Liver (tissue), 9 donors: ENCODE measurements around the gene DLG4. TPM values are rescaled to one million over a fixed set of nuclear protein-coding genes. Genes with fewer than 3 reads are reported as not detected.

Experiments
- DNase-seq: peaks from one replicate; pipeline ENCODE4 v3.0.0-alpha.2; 2017; ENCODE audit warnings: low spot score
- H3K27ac ChIP-seq, 2 donors: one replicate each; pipeline ENCODE4 v1.7.0; 2013; ENCODE audit warnings: inconsistent platforms in 2 of 2, low read length in 2 of 2, control low read depth in 1 of 2, low read depth in 1 of 2, mild to moderate bottlenecking in 1 of 2
- H3K27me3 ChIP-seq, 4 donors: one replicate each; pipeline versions ENCODE4 v1.6.1 to v1.7.0; 2013; ENCODE audit warnings: low read length in 3 of 4, inconsistent platforms in 1 of 4, mild to moderate bottlenecking in 1 of 4, moderate library complexity in 1 of 4; ENCODE audit not compliant: control insufficient read depth in 4 of 4, insufficient read depth in 4 of 4
- H3K36me3 ChIP-seq, 4 donors: one replicate each; pipeline versions ENCODE4 v1.6.1 to v1.7.0; 2013; ENCODE audit warnings: low read length in 3 of 4, mild to moderate bottlenecking in 3 of 4, low read depth in 1 of 4, moderate library complexity in 1 of 4; ENCODE audit not compliant: control insufficient read depth in 4 of 4, insufficient read depth in 3 of 4
- H3K4me1 ChIP-seq, 4 donors: one replicate each; pipeline versions ENCODE4 v1.6.1 to v1.7.0; 2013; ENCODE audit warnings: low read length in 3 of 4, mild to moderate bottlenecking in 3 of 4, moderate library complexity in 1 of 4; ENCODE audit not compliant: control insufficient read depth in 4 of 4, insufficient read depth in 4 of 4
- H3K4me3 ChIP-seq, 3 donors: one replicate each; pipeline versions ENCODE4 v1.6.1 to v1.7.0; 2013; ENCODE audit warnings: low read length in 3 of 3, control low read depth in 1 of 3, low read depth in 1 of 3, mild to moderate bottlenecking in 1 of 3
- H3K9ac ChIP-seq, 2 donors: one replicate each; pipeline ENCODE4 v1.7.0; 2013; ENCODE audit warnings: low read length in 2 of 2, mild to moderate bottlenecking in 2 of 2, moderate library complexity in 2 of 2, control low read depth in 1 of 2, low read depth in 1 of 2
- H3K9me3 ChIP-seq, 4 donors: one replicate each; pipeline versions ENCODE4 v1.6.1 to v1.7.0; 2013; ENCODE audit warnings: low read length in 3 of 4; ENCODE audit not compliant: control insufficient read depth in 4 of 4
- ATF3 ChIP-seq: IDR thresholded peaks from 2 replicates; pipeline ENCODE4 v1.6.1; 2016; ENCODE audit warnings: antibody characterized with exemption
- CTCF ChIP-seq: fragments of 150-350 bp; IDR thresholded peaks from 2 replicates; pipeline ENCODE4 v1.5.1; 2017; ENCODE audit warnings: improper control_type of control experiment, low read depth, low read length; ENCODE audit not compliant: missing input control
- EGR1 ChIP-seq, 2 donors: IDR thresholded peaks; 2 replicates each; pipeline ENCODE4 v1.6.1; 2016 to 2018; ENCODE audit warnings: antibody characterized with exemption in 2 of 2, low read depth in 2 of 2
- FOXA1 ChIP-seq: IDR thresholded peaks from 2 replicates; pipeline ENCODE4 v1.6.1; 2016; ENCODE audit warnings: antibody characterized with exemption
- FOXA2 ChIP-seq: IDR thresholded peaks from 2 replicates; pipeline ENCODE4 v1.6.1; 2016; ENCODE audit warnings: antibody characterized with exemption
- GABPA ChIP-seq, 2 donors: IDR thresholded peaks in 1 of 2; conservative IDR thresholded peaks in 1 of 2; 2 replicates each; pipeline ENCODE4 v1.6.1; 2016; ENCODE audit warnings: antibody characterized with exemption in 2 of 2, mild to moderate bottlenecking in 1 of 2, moderate library complexity in 1 of 2
- HNF4A ChIP-seq, 2 donors: conservative IDR thresholded peaks; 2 replicates each; pipeline ENCODE4 v1.6.1; 2016; ENCODE audit warnings: antibody characterized with exemption in 2 of 2, mild to moderate bottlenecking in 2 of 2
- HNF4G ChIP-seq: IDR thresholded peaks from 2 replicates; pipeline ENCODE4 v1.6.1; 2016; ENCODE audit warnings: antibody characterized with exemption
- JUND ChIP-seq, 2 donors: IDR thresholded peaks; 2 replicates each; pipeline ENCODE4 v1.6.1; 2016; ENCODE audit warnings: antibody characterized with exemption in 2 of 2
- NR2F2 ChIP-seq: IDR thresholded peaks from 2 replicates; pipeline ENCODE4 v1.6.1; 2016; ENCODE audit warnings: antibody characterized with exemption
- RAD21 ChIP-seq, 2 donors: IDR thresholded peaks; 2 replicates each; pipeline ENCODE4 v1.6.1; 2016; ENCODE audit warnings: antibody characterized with exemption in 2 of 2, mild to moderate bottlenecking in 2 of 2
- RXRA ChIP-seq, 2 donors: IDR thresholded peaks; 2 replicates each; pipeline ENCODE4 v1.6.1; 2017 to 2018; ENCODE audit warnings: antibody characterized with exemption in 2 of 2, mild to moderate bottlenecking in 1 of 2
- SP1 ChIP-seq: IDR thresholded peaks from 2 replicates; pipeline ENCODE4 v1.6.1; 2018; ENCODE audit warnings: antibody characterized with exemption, mild to moderate bottlenecking
- TAF1 ChIP-seq: conservative IDR thresholded peaks from 2 replicates; pipeline ENCODE4 v1.6.1; 2016; ENCODE audit warnings: antibody characterized with exemption, mild to moderate bottlenecking
- YY1 ChIP-seq: IDR thresholded peaks from 2 replicates; pipeline ENCODE4 v1.6.1; 2016; ENCODE audit warnings: antibody characterized with exemption, mild to moderate bottlenecking
- ZBTB33 ChIP-seq: IDR thresholded peaks from 2 replicates; pipeline ENCODE4 v1.6.1; 2016; ENCODE audit warnings: antibody characterized with exemption
- WGBS: extraction: QIAGEN DNeasy Blood & Tissue Kit; methylation state at CpG from one replicate; pipeline ENCODE4 v1.1.7; 2013; 5-methylcytosine and 5-hydroxymethylcytosine counted together
- polyA plus RNA-seq, 2 donors: library from polyadenylated mRNA; stranded (reverse) in 1 of 2; unstranded in 1 of 2; fragments of 200-250 nt in 1 of 2; fragments of >200 nt in 1 of 2; fragmentation: Nextera tagmentation in 1 of 2; extraction: Ambion mirVana in 1 of 2; gene quantifications; one replicate each; pipeline versions ENCODE4 v1.2.1 to v1.2.3, GENCODE V29; 2013 to 2015
- total RNA-seq, 2 donors: library from RNA; depleted of rRNA; stranded (reverse); fragments of >200 nt; gene quantifications; one replicate each; pipeline ENCODE4 v1.2.3, GENCODE V29; 2014
- TF ChIP-seq, protein P1 (sequence below): IDR thresholded peaks from 2 replicates; pipeline ENCODE4 v1.6.1; 2016; ENCODE audit warnings: antibody characterized with exemption
- TF ChIP-seq, protein P2 (sequence below): IDR thresholded peaks from 2 replicates; pipeline ENCODE4 v1.6.1; 2016; ENCODE audit warnings: antibody characterized with exemption, mild to moderate bottlenecking
- donor health status: healthy.
- donor health status: healthy.
- donor health status: healthy.
- donor health status: healthy.
- donor health status: healthy.

DLG4 gene
- total and polyA plus RNA-seq, 4 donors, result 0.40 to 5.7 (median 1.9) TPM

GRCh38 chr17:7226721-7227710 is 7.4 kb upstream of the DLG4 start:
- H3K27ac ChIP-seq, result no peak overlapping the region
- H3K4me3 ChIP-seq, result no peak overlapping the region
- no peaks in the 10 kb centered on the region for H3K27me3 ChIP-seq
- WGBS, result 96% methylated on average over 31 of the region's 31 CpGs
- H3K9me3 ChIP-seq, result no peaks in the 10 kb centered on the region
- H3K36me3 ChIP-seq, result peaks cover 21 to 76% (median 44%) of the 10 kb centered on the region in 4 donors
- DNase-seq, result no peak
- peaks cover 4 to 27% (median 18%) of the 10 kb centered on the region in 4 donors for H3K4me1 ChIP-seq
- no peak overlapping the region for H3K9ac ChIP-seq
- TF ChIP-seq YY1 (no peak), EGR1 (IDR thresholded peaks at IDR 0.05; ENCODE audit: low read depth in 2 of 2) (no peak), CTCF (no peak), GABPA (IDR thresholded peaks at IDR 0.05 in 1 of 2, conservative IDR thresholded peaks at IDR 0.05 in 1 of 2) (no peak), FOXA1 (no peak), HNF4G (no peak), ATF3 (no peak), JUND (IDR thresholded peaks at IDR 0.05) (no peak), HNF4A (conservative IDR thresholded peaks at IDR 0.05) (no peak), ZBTB33 (no peak), RAD21 (IDR thresholded peaks at IDR 0.05) (no peak), FOXA2 (no peak), RXRA (IDR thresholded peaks at IDR 0.05) (no peak), TAF1 (no peak), NR2F2 (no peak), SP1 (no peak)
- TF ChIP-seq, protein P1, sequence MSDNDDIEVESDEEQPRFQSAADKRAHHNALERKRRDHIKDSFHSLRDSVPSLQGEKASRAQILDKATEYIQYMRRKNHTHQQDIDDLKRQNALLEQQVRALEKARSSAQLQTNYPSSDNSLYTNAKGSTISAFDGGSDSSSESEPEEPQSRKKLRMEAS, result no peak
- TF ChIP-seq, protein P2, sequence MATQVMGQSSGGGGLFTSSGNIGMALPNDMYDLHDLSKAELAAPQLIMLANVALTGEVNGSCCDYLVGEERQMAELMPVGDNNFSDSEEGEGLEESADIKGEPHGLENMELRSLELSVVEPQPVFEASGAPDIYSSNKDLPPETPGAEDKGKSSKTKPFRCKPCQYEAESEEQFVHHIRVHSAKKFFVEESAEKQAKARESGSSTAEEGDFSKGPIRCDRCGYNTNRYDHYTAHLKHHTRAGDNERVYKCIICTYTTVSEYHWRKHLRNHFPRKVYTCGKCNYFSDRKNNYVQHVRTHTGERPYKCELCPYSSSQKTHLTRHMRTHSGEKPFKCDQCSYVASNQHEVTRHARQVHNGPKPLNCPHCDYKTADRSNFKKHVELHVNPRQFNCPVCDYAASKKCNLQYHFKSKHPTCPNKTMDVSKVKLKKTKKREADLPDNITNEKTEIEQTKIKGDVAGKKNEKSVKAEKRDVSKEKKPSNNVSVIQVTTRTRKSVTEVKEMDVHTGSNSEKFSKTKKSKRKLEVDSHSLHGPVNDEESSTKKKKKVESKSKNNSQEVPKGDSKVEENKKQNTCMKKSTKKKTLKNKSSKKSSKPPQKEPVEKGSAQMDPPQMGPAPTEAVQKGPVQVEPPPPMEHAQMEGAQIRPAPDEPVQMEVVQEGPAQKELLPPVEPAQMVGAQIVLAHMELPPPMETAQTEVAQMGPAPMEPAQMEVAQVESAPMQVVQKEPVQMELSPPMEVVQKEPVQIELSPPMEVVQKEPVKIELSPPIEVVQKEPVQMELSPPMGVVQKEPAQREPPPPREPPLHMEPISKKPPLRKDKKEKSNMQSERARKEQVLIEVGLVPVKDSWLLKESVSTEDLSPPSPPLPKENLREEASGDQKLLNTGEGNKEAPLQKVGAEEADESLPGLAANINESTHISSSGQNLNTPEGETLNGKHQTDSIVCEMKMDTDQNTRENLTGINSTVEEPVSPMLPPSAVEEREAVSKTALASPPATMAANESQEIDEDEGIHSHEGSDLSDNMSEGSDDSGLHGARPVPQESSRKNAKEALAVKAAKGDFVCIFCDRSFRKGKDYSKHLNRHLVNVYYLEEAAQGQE, result no peak
